Heart left ventricle (tissue), 16 donors: Measurements from ENCODE around the gene CDX4. TPM values are rescaled to one million over a fixed set of nuclear protein-coding genes. Genes with fewer than 3 reads are reported as not detected.

Source experiments
- ATAC-seq, 4 donors: fragments of 200-7000 bp; cut with Tn5 transposase; one replicate each; pipeline ENCODE4 v1.9.1; 2020 to 2022; ENCODE audit warnings: moderate library complexity in 4 of 4, mild to moderate bottlenecking in 3 of 4, moderate number of reproducible peaks in 1 of 4
- DNase-seq, 5 donors: peaks; one replicate each; pipeline ENCODE4 v3.0.0-alpha.2; 2020
- H3K27ac ChIP-seq, 12 donors: fragments of 200-600 bp; sonication (generic) in 4 of 12; one replicate each; pipeline versions ENCODE4 v1.5.0 to v1.8.0; 2016 to 2022; ENCODE audit warnings: mild to moderate bottlenecking in 2 of 12
- H3K27me3 ChIP-seq, 9 donors: fragments of 200-600 bp; sonication (generic) in 2 of 9; one replicate each; pipeline versions ENCODE4 v1.5.1 to v1.8.0; 2016 to 2022; ENCODE audit warnings: mild to moderate bottlenecking in 3 of 9
- H3K36me3 ChIP-seq, 9 donors: fragments of 200-600 bp; sonication (generic) in 2 of 9; one replicate each; pipeline versions ENCODE4 v1.5.0 to v1.8.0; 2018 to 2022; ENCODE audit warnings: mild to moderate bottlenecking in 2 of 9
- H3K4me1 ChIP-seq, 12 donors: fragments of 200-600 bp; sonication (generic) in 4 of 12; one replicate each; pipeline versions ENCODE4 v1.5.0 to v1.8.0; 2016 to 2022; ENCODE audit warnings: mild to moderate bottlenecking in 3 of 12
- H3K4me3 ChIP-seq, 12 donors: fragments of 200-600 bp; sonication (generic) in 4 of 12; one replicate each; pipeline versions ENCODE4 v1.5.0 to v1.8.0; 2017 to 2022; ENCODE audit warnings: mild to moderate bottlenecking in 9 of 12, moderate library complexity in 4 of 12
- H3K9me3 ChIP-seq, 12 donors: fragments of 200-600 bp; sonication (generic) in 4 of 12; one replicate each; pipeline versions ENCODE4 v1.5.0 to v1.8.0; 2016 to 2022; ENCODE audit warnings: mild to moderate bottlenecking in 1 of 12
- POLR2A ChIP-seq, 2 donors: fragments of 450-650 bp; IDR thresholded peaks; one replicate each; pipeline ENCODE4 v1.6.1; 2017; ENCODE audit warnings: antibody characterized with exemption in 2 of 2, mild to moderate bottlenecking in 2 of 2, moderate library complexity in 2 of 2
- WGBS, 4 donors: extraction: QIAGEN DNeasy Blood & Tissue Kit in 2 of 4; methylation state at CpG; one replicate each; pipeline versions ENCODE4 v1.1.5 to v1.1.7; 2013 to 2018; 5-methylcytosine and 5-hydroxymethylcytosine counted together
- intact Hi-C, 10 donors: fragments of 100-400 bp; cut with DNase I; formaldehyde crosslinking; loops; one replicate each; pipeline versions ENCODE4 v1.11.1 to v1.14.2; 2022
- long read RNA-seq, 3 donors: library from polyadenylated mRNA; unstranded; transcript quantifications; one replicate each; pipeline ENCODE4 v2.0.0, GENCODE V29; 2020 to 2021
- polyA plus RNA-seq, 2 donors: library from polyadenylated mRNA; stranded (reverse); fragments of 200-250 nt; gene quantifications; one replicate each; pipeline ENCODE4 v1.2.3, GENCODE V29; 2013
- total RNA-seq, 9 donors: library from RNA; depleted of rRNA in 2 of 9; stranded (reverse); fragments of >200 nt in 2 of 9; fragmentation: NEBNext Ultra II Directional in 3 of 9; extraction: Animal tissue kit (Norgen Biotek cat#: 25700) in 3 of 9; gene quantifications; one replicate each; pipeline versions ENCODE4 v1.1.0 to v1.2.4, GENCODE V29; 2016 to 2023
- TF ChIP-seq, protein P1 (sequence below), 12 donors: fragments of 200-600 bp; sonication (generic) in 4 of 12; IDR thresholded peaks; one replicate each; pipeline versions ENCODE4 v1.5.0 to v1.8.0; 2018 to 2022; ENCODE audit warnings: antibody characterized with exemption in 12 of 12, mild to moderate bottlenecking in 5 of 12
- donor health status: ischemic (EF 13 %, LVEDD 7.1; RV severe dilation, severe dysfunction).
- donor health status: healthy with polysubstance abuse.
- donor health status: DM: no; HTN: yes; CAD: no.
- donor health status: DM: no; HTN: no; CAD: no.
- donor health status: ischemic (EF 25% LVEDD 6.9; RV normal size, moderate dysfunction).
- donor health status: ischemic (EF 25% LVEDD 5.7; RV mildly dilated, moderate dysfunction).
- donor health status: healthy.
- donor health status: DM: yes; HTN: yes; CAD: no.
- donor health status: ischemic (EF 35%, LVEDD 5.7; RV mildly dilated, moderate dysfunction).
- donor health status: nonischemic (EF 11% LVEDD 7.7; RV severe dilation, severe dysfunction).
- donor health status: DM: yes; HTN: yes; CAD: no.
- donor health status: PGD.
- donor health status: ischemic (EF 29% LVEDD 5.4; RV normal size, mild dysfunction).
- donor health status: nonischemic (EF 23%, LVEDD 6.1; RV moderate dilation, normal function).

CDX4 gene, protein sequence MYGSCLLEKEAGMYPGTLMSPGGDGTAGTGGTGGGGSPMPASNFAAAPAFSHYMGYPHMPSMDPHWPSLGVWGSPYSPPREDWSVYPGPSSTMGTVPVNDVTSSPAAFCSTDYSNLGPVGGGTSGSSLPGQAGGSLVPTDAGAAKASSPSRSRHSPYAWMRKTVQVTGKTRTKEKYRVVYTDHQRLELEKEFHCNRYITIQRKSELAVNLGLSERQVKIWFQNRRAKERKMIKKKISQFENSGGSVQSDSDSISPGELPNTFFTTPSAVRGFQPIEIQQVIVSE
- total RNA-seq (not detected), polyA plus RNA-seq (not detected)
- long read RNA-seq, donor 1, result 0 reads
- long read RNA-seq, donor 2, result 0 reads
- long read RNA-seq, donor 3, result 0 reads

DNA sequence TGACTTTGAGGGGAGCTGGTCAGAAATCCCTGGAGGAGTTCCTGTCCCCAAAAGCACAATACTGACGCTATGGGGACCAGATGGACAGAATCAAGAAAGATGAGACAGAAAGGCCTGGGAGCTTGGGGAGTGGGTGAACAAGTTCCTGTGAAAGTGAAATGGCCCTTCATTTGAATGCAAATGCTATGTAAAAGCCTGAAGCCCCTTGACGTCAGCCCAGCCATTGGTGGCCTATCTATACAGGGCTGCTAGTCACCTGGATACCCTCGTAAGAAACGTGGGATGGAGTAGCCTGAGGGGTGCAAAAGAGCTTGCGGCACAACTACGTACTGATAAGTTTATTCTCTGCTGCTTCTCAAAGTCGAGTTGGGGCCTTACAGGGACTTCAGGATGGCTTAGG, at the start of gene CDX4:
Gene CDX4 (plus strand): TSS at position 223 of the 400 bp plus-strand sequence. CDS start 201 bp downstream, outside the sequence.
- Histone ChIP-seq H3K27me3 (peaks cover 0 to 43% (median 5%) of the 10 kb centered on the region in 9 donors), H3K9me3 (no peaks in the 10 kb centered on the region), H3K4me3 (no peak within 1 kb of the TSS), H3K27ac (no peak within 1 kb of the TSS), H3K4me1 (peaks cover 0 to 7% (median 0%) of the 10 kb centered on the region in 12 donors), H3K36me3 (no peaks in the 10 kb centered on the region)
- TF ChIP-seq POLR2A (IDR thresholded peaks at IDR 0.05), result no peak
- TF ChIP-seq, protein P1, sequence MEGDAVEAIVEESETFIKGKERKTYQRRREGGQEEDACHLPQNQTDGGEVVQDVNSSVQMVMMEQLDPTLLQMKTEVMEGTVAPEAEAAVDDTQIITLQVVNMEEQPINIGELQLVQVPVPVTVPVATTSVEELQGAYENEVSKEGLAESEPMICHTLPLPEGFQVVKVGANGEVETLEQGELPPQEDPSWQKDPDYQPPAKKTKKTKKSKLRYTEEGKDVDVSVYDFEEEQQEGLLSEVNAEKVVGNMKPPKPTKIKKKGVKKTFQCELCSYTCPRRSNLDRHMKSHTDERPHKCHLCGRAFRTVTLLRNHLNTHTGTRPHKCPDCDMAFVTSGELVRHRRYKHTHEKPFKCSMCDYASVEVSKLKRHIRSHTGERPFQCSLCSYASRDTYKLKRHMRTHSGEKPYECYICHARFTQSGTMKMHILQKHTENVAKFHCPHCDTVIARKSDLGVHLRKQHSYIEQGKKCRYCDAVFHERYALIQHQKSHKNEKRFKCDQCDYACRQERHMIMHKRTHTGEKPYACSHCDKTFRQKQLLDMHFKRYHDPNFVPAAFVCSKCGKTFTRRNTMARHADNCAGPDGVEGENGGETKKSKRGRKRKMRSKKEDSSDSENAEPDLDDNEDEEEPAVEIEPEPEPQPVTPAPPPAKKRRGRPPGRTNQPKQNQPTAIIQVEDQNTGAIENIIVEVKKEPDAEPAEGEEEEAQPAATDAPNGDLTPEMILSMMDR (IDR thresholded peaks at IDR 0.05), result no peak
- DNase-seq, result no peak
- WGBS, 4 donors, result 29 to 52% (median 48%) methylated on average over 7 of the region's 7 CpGs
- ATAC-seq, result no peak
- intact Hi-C loops, result no loop called here

DNA sequence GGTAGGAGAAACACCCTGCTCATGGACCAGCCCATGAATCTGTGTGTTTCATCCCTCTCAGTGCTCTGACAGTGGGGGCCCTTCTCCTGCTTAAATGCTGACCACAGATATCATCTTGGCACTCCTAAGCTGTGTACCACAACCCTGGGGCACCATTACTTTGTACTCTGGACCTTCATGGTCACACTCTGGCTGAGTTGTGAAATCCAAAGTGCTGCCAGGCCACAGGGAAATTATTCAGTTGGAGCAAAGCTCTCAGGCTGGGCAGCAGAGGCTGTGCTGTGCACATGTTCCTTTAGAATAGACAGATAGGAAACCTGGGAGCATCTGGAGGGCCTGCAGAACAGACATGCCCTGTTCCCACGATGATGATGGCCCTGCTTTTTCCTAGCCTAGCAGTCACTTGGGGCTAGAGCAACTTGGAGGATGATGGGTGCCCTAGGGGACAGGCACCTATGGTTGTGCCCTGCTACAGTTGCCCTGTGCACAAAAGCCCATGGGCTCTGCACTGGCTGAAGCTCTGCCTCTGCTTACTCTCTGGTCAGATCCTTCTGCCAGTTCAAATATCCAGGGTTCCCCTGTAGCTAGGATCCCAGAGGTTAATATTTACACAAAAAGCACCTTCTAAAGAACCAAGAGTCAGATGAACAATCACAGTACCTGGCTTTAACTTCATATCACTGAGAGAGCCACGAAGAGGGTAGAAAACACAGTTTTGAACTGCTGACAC, 48.5 kb upstream of the CDX4 start:
- intact Hi-C loops, result no loop called here
- WGBS, 4 donors, result 23 to 49% (median 39%) methylated on average over 1 to 2 of the region's 2 CpGs
- no peaks in the 10 kb centered on the region for H3K4me1 ChIP-seq
- H3K4me3 ChIP-seq, result no peak overlapping the region
- no peak for ATAC-seq
- H3K27me3 ChIP-seq, result peaks cover 0 to 16% (median 0%) of the 10 kb centered on the region in 9 donors
- no peaks in the 10 kb centered on the region for H3K36me3 ChIP-seq
- TF ChIP-seq, protein P1 (IDR thresholded peaks at IDR 0.05), result no peak
- no peak for TF ChIP-seq POLR2A (IDR thresholded peaks at IDR 0.05)
- H3K27ac ChIP-seq, result no peak overlapping the region
- DNase-seq, result no peak
- peaks cover 0 to 4% (median 0%) of the 10 kb centered on the region in 12 donors for H3K9me3 ChIP-seq

DNA sequence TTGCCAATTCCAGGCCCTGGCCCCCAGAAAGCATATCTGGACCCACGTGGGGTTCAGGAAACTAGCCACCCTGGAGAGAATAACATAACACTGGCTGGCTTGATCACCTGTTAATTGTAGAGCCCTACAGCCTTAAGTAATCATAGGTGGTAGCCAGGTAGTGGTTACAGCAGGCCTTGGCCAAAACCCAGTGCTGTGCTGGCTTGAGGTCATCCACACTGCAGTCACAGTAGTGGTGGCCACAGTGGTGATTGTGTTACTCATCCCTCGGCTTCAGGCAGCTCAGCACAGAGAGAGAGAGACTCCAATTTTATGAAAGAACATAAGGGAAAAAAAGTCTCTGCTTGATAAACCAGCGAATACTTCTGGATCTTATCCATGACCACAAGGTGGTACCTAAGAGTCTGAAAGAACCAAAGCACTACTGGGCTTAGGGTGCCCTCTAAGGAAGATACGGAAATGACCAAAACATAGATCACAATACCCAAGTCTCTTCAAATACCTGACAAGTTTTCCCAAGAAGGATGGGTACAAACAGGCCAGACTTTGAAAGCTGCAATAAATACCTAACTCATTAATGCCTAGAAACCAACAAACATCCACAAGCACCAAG, 46.6 kb upstream of the CDX4 start:
- Histone ChIP-seq H3K4me1 (no peaks in the 10 kb centered on the region), H3K4me3 (no peak overlapping the region), H3K27ac (no peak overlapping the region), H3K9me3 (peaks cover 0 to 1% (median 0%) of the 10 kb centered on the region in 12 donors), H3K27me3 (peaks cover 0 to 19% (median 0%) of the 10 kb centered on the region in 9 donors), H3K36me3 (no peaks in the 10 kb centered on the region)
- WGBS, 4 donors, result 53 to 80% (median 68%) methylated on average over 4 of the region's 4 CpGs
- intact Hi-C loops, result no loop called here
- DNase-seq (no peak), ATAC-seq (no peak)
- no peak for TF ChIP-seq POLR2A (IDR thresholded peaks at IDR 0.05)

DNA sequence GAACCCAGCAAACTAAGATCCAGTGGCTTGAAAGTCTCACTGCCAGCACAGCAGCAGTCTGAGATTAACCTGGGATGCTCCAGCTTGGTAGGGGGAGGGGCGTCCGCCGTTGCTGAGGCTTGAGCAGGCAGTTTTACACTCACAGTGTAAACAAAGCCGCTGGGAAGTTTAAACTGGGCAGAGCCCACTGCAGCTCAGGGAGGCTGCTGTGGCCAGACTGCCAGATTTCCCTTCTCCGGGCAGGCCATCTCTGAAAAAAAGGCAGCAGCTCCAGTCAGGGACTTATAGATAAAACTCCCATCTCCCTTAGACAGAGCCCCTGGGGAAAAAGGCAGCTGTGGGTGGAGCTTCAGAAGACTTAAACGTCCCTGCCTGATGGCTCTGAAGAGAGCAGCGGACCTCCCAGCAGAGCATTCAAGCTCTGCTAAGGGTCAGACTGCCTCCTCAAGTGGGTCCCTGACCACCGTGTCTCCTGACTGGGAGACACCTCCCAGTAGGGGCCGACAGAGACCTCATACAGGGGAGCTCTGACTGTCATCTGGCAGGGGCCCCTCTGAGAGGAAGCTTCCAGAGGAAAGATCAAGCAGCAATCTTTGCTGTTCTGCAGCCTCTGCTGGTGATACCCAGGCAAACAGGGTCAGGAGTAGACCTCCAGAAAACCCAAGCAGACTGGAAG, 45.1 kb upstream of the CDX4 start:
- WGBS, 4 donors, result 5 to 37% (median 18%) methylated on average over 5 to 9 of the region's 9 CpGs
- Histone ChIP-seq H3K9me3 (peaks cover 0 to 11% (median 0%) of the 10 kb centered on the region in 12 donors), H3K27me3 (peaks cover 0 to 16% (median 0%) of the 10 kb centered on the region in 9 donors), H3K27ac (no peak overlapping the region), H3K4me1 (no peaks in the 10 kb centered on the region), H3K36me3 (no peaks in the 10 kb centered on the region), H3K4me3 (no peak overlapping the region)
- DNase-seq (no peak), ATAC-seq (no peak)
- no peak for TF ChIP-seq POLR2A (IDR thresholded peaks at IDR 0.05)
- TF ChIP-seq, protein P1 (IDR thresholded peaks at IDR 0.05), result no peak
- intact Hi-C loops, result no loop called here
